Right atrium auricular region (tissue), 2 donors: ENCODE measurements around the gene LAPTM5. TPM values are rescaled to one million over a fixed set of nuclear protein-coding genes. Genes with fewer than 3 reads are reported as not detected.

ENCODE experiments used
- DNase-seq: peaks from one replicate; pipeline ENCODE4 v3.0.0-alpha.2; 2019; ENCODE audit warnings: low spot score
- H3K27ac ChIP-seq, 2 donors: fragments of 200-600 bp; sonication (generic); 1 replicate in 1 of 2; 2 replicates in 1 of 2; pipeline ENCODE4 v1.5.1; 2016 to 2019
- H3K27me3 ChIP-seq, 2 donors: fragments of 200-600 bp; sonication (generic); one replicate each; pipeline versions ENCODE4 v1.5.1 to v1.6.0; 2017 to 2019
- H3K36me3 ChIP-seq: fragments of 200-600 bp; sonication (generic); one replicate; pipeline ENCODE4 v1.5.1; 2016
- H3K4me1 ChIP-seq, 2 donors: fragments of 200-600 bp; sonication (generic); one replicate each; pipeline versions ENCODE4 v1.5.1 to v1.6.0; 2017 to 2019
- H3K4me3 ChIP-seq, 2 donors: fragments of 200-600 bp; sonication (generic); 1 replicate in 1 of 2; 2 replicates in 1 of 2; pipeline ENCODE4 v1.5.1; 2017 to 2019; ENCODE audit warnings: mild to moderate bottlenecking in 1 of 2, moderate library complexity in 1 of 2
- H3K9me3 ChIP-seq, 2 donors: fragments of 200-600 bp; sonication (generic); one replicate each; pipeline ENCODE4 v1.5.1; 2019
- CTCF ChIP-seq, 2 donors: fragments of 200-600 bp; sonication (generic); IDR thresholded peaks; one replicate each; pipeline ENCODE4 v1.5.1; 2019; ENCODE audit warnings: antibody characterized with exemption in 2 of 2
- total RNA-seq, 2 donors: library from RNA; depleted of rRNA; stranded (reverse); fragments of >200 nt; gene quantifications; one replicate each; pipeline ENCODE4 v1.1.0, GENCODE V29; 2016

Gene LAPTM5
- total RNA-seq, 2 donors from 2014 or later = 17.4 to 62.8 TPM

DNA sequence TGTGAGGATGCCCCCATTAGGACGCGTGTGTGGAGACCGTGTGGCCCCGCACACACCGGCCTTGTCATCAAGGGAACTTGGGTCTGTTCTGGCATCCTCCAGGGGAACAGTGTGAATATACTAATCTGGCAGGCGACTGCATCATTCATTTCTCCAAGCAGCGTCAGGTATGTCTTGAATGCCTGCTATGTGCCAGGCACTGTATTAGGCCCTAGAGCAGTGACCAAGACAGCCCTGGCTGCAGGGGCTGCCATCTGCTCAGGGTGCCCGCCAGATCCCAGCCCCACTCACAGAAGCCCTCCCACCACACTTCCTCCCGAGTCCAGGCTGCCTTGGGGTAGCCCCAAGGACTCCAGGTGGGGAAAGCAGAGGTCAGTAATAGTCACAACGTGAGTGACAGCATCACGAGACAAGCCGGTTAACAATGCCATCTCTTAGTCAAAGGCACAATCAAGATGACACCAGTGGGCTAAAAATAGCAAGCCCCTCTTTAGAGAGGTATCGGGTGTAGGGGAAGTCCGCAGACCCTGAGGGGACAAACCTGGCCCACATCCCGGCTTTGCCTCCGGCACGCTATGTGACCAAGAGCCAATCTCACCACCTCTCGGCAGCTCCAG, 7.5 kb upstream of the LAPTM5 start:
- H3K27ac ChIP-seq = no peak overlapping the region
- no peak overlapping the region for H3K4me3 ChIP-seq
- H3K4me1 ChIP-seq = peaks cover 0 to 8% of the 10 kb centered on the region in 2 donors
- H3K27me3 ChIP-seq = no peaks in the 10 kb centered on the region
- no peak for DNase-seq
- no peaks in the 10 kb centered on the region for H3K36me3 ChIP-seq
- no peak for TF ChIP-seq CTCF (IDR thresholded peaks at IDR 0.05)
- no peaks in the 10 kb centered on the region for H3K9me3 ChIP-seq

DNA sequence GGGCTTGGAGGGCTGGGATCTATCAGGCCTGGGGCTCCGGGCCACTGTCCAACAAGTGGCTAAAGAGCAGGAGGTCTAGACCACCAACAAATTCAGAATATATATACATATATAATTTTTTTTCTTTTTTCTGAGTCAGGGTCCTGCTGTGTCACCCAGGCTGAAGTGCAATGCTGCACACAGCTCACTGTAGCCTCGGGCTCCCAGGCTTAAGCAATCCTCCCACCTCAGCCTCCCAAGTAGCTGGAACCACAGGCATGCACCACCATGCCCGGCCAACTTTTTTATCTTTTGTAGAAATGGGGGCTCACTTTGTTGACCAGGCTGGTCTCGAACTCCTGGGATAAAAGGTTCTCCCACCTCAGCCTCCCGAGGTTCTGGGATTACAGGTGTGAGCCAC, 6.8 kb upstream of the LAPTM5 start:
- H3K27me3 ChIP-seq = no peaks in the 10 kb centered on the region
- H3K9me3 ChIP-seq = no peaks in the 10 kb centered on the region
- TF ChIP-seq CTCF (IDR thresholded peaks at IDR 0.05) = no peak
- H3K27ac ChIP-seq = no peak overlapping the region
- peaks cover 0 to 8% of the 10 kb centered on the region in 2 donors for H3K4me1 ChIP-seq
- no peak overlapping the region for H3K4me3 ChIP-seq
- no peak for DNase-seq
- H3K36me3 ChIP-seq = no peaks in the 10 kb centered on the region

- H3K36me3 ChIP-seq = no peaks in the 10 kb centered on the region
- no peak for DNase-seq
Measured at GRCh38 chr1:30763651-30764248, 6.2 kb upstream of the LAPTM5 start.

DNA sequence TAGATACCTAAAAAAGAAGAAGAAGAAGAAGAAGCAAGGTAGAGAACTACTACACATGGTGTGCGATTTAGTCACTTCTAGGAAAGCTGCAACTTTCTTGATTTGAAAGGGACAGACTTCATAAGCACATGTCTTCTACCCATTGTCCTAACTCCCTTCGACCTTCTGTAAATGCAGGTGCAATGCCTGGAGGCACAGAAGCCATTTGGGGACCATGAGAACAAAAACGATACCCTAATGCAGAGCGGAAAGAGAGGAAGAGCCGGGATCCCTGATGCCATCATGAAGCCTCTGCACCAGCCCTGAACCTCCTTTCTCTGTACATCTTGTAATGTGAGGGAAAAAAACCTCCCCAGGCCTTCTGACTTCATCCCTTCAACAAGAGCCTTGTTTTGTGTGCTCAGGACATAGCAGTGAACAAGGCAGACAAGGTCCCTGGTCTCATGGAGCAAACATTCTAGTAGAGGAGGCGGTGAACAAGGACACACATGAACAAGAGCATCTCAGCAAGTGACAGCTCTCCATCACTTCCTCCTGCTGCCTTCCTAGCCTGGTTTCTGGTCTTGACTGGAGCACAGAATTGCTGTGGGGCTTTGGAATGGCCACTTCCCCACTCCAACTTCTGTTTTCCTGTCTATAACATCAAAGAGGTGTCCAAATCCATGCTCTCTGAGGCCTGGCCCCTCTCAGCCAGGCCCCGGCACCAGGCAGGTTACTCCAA, 5.5 kb upstream of the LAPTM5 start:
- DNase-seq = no peak
- Histone ChIP-seq H3K4me3 (no peak overlapping the region), H3K27ac (peak overlapping the region in 1 of 2 donors; percentile 25), H3K9me3 (no peaks in the 10 kb centered on the region), H3K27me3 (no peaks in the 10 kb centered on the region), H3K4me1 (peaks cover 0 to 8% of the 10 kb centered on the region in 2 donors), H3K36me3 (no peaks in the 10 kb centered on the region)
- TF ChIP-seq CTCF (IDR thresholded peaks at IDR 0.05) = no peak

More at GRCh38 chr1:30763651-30764248, 6.2 kb upstream of the LAPTM5 start:
- Histone ChIP-seq H3K27ac (no peak overlapping the region), H3K27me3 (no peaks in the 10 kb centered on the region), H3K9me3 (no peaks in the 10 kb centered on the region), H3K4me3 (no peak overlapping the region), H3K4me1 (peaks cover 0 to 8% of the 10 kb centered on the region in 2 donors)
- TF ChIP-seq CTCF (IDR thresholded peaks at IDR 0.05) = no peak

- no peak for DNase-seq
- Histone ChIP-seq H3K27ac (no peak overlapping the region), H3K4me1 (peaks cover 0 to 8% of the 10 kb centered on the region in 2 donors), H3K27me3 (no peaks in the 10 kb centered on the region), H3K36me3 (no peaks in the 10 kb centered on the region), H3K4me3 (no peak overlapping the region), H3K9me3 (no peaks in the 10 kb centered on the region)
- TF ChIP-seq CTCF (IDR thresholded peaks at IDR 0.05) = no peak
Measured at GRCh38 chr1:30762152-30762929, 4.8 kb upstream of the LAPTM5 start.
